Fibroblast of lung (primary cell): Measurements from ENCODE around the gene MYBPH. TPM values are rescaled to one million over a fixed set of nuclear protein-coding genes. Genes with fewer than 3 reads are reported as not detected.

Source experiments
- DNase-seq, 2 donors: peaks; one replicate each; pipeline versions ENCODE4 v3.0.0 to v3.0.0-alpha.2; 2010; ENCODE audit warnings: low read depth in 2 of 2
- H2AFZ ChIP-seq: 2 replicates; pipeline ENCODE4 v1.5.1; 2012; ENCODE audit warnings: low read length, control low read depth, inconsistent platforms
- H3K27ac ChIP-seq: 2 replicates; pipeline ENCODE4 v1.5.1; 2011; ENCODE audit warnings: low read length, control low read depth; ENCODE audit not compliant: insufficient read depth
- H3K27me3 ChIP-seq: 2 replicates; pipeline ENCODE4 v1.5.1; 2011; ENCODE audit warnings: mild to moderate bottlenecking, low read length; ENCODE audit not compliant: control insufficient read depth, insufficient read depth
- H3K36me3 ChIP-seq: 2 replicates; pipeline ENCODE4 v1.5.1; 2011; ENCODE audit warnings: low read length; ENCODE audit not compliant: control insufficient read depth, insufficient read depth
- H3K4me1 ChIP-seq: 2 replicates; pipeline ENCODE4 v1.5.1; 2011; ENCODE audit warnings: low read length; ENCODE audit not compliant: control insufficient read depth, insufficient read depth; ENCODE audit errors: extremely low read depth
- H3K4me2 ChIP-seq: 2 replicates; pipeline ENCODE4 v1.5.1; 2011; ENCODE audit warnings: low read length, control low read depth; ENCODE audit not compliant: insufficient read depth; ENCODE audit errors: extremely low read depth
- H3K4me3 ChIP-seq, 4 experiments: fragments of 200-600 bp in 1 of 4; sonication (generic) in 1 of 4; replicated peaks in 1 of 4; 2 replicates each; pipeline ENCODE4 v1.5.1; 2011 to 2016; ENCODE audit warnings: low read length in 4 of 4, low read depth in 3 of 4, mild to moderate bottlenecking in 3 of 4, control low read depth in 2 of 4, inconsistent platforms in 1 of 4, mixed read lengths in 1 of 4; ENCODE audit not compliant: insufficient read depth in 1 of 4; ENCODE audit errors: control extremely low read depth in 1 of 4
- H3K79me2 ChIP-seq: 2 replicates; pipeline ENCODE4 v1.5.1; 2012; ENCODE audit warnings: mild to moderate bottlenecking, low read length, inconsistent platforms; ENCODE audit not compliant: control insufficient read depth, insufficient read depth
- H3K9ac ChIP-seq: 2 replicates; pipeline ENCODE4 v1.5.1; 2011; ENCODE audit warnings: mild to moderate bottlenecking, low read length, control low read depth; ENCODE audit not compliant: insufficient read depth
- H3K9me3 ChIP-seq: 2 replicates; pipeline ENCODE4 v1.5.1; 2012; ENCODE audit warnings: low read depth, low read length; ENCODE audit not compliant: control insufficient read depth, insufficient read depth
- H4K20me1 ChIP-seq: 2 replicates; pipeline ENCODE4 v1.5.1; 2011; ENCODE audit warnings: low read length; ENCODE audit not compliant: control insufficient read depth, insufficient read depth; ENCODE audit errors: extremely low read depth
- CTCF ChIP-seq, 2 donors: IDR thresholded peaks in 1 of 2; conservative IDR thresholded peaks in 1 of 2; 1 replicate in 1 of 2; 2 replicates in 1 of 2; pipeline ENCODE4 v1.5.1; 2011 to 2012; ENCODE audit warnings: low read length in 2 of 2, control low read depth in 1 of 2, inconsistent platforms in 1 of 2, low read depth in 1 of 2, mild to moderate bottlenecking in 1 of 2
- EZH2 ChIP-seq: IDR thresholded peaks from 2 replicates; pipeline ENCODE4 v1.5.1; 2012; ENCODE audit warnings: low read length, control low read depth, mild to moderate bottlenecking; ENCODE audit errors: missing control alignments
- polyA plus RNA-seq, 2 donors: library from polyadenylated mRNA; depleted of rRNA in 1 of 2; stranded (reverse) in 1 of 2; unstranded in 1 of 2; fragments of >200 nt; gene quantifications; 2 replicates each; pipeline ENCODE4 v1.2.1, GENCODE V29; 2011 to 2012; ENCODE audit warnings: missing spikeins in 1 of 2
- total RNA-seq: library from RNA; depleted of rRNA; stranded (reverse); fragments of >200 nt; gene quantifications from 2 replicates; pipeline ENCODE4 v1.2.1, GENCODE V29; 2014

Gene MYBPH
- total and polyA plus RNA-seq, 2 donors (not counting 1 experiment from before 2014, with no cell fraction given): 0.17 to 5.5 TPM

GRCh38 chr1:203214871-203215270 is 39.2 kb upstream of the MYBPH start:
- no peaks in the 10 kb centered on the region for H3K9me3 ChIP-seq
- no peak overlapping the region for H3K27ac ChIP-seq
- no peaks in the 10 kb centered on the region for H3K79me2 ChIP-seq
- H3K27me3 ChIP-seq: peaks cover 4% of the 10 kb centered on the region
- H2AFZ ChIP-seq: no peak overlapping the region
- no peak overlapping the region for H3K4me3 ChIP-seq
- no peak for DNase-seq
- no peaks in the 10 kb centered on the region for H3K36me3 ChIP-seq
- no peaks in the 10 kb centered on the region for H4K20me1 ChIP-seq
- H3K4me1 ChIP-seq: no peaks in the 10 kb centered on the region
- no peak overlapping the region for H3K4me2 ChIP-seq
- no peak for TF ChIP-seq CTCF (conservative IDR thresholded peaks at IDR 0.05 in 1 of 2, IDR thresholded peaks at IDR 0.05 in 1 of 2; ENCODE audit: low read depth in 1 of 2, low read length in 2 of 2)
- no peak for TF ChIP-seq EZH2
- H3K9ac ChIP-seq: no peak overlapping the region

GRCh38 chr1:203213126-203213525 is 37.5 kb upstream of the MYBPH start:
- no peak for TF ChIP-seq CTCF (conservative IDR thresholded peaks at IDR 0.05 in 1 of 2, IDR thresholded peaks at IDR 0.05 in 1 of 2; ENCODE audit: low read depth in 1 of 2, low read length in 2 of 2)
- TF ChIP-seq EZH2: no peak
- H3K9ac ChIP-seq: no peak overlapping the region
- no peaks in the 10 kb centered on the region for H3K4me1 ChIP-seq
- no peak overlapping the region for H3K4me2 ChIP-seq
- H3K36me3 ChIP-seq: no peaks in the 10 kb centered on the region
- no peak overlapping the region for H3K27ac ChIP-seq
- no peak overlapping the region for H2AFZ ChIP-seq
- no peaks in the 10 kb centered on the region for H4K20me1 ChIP-seq
- H3K79me2 ChIP-seq: no peaks in the 10 kb centered on the region
- DNase-seq: no peak
- no peaks in the 10 kb centered on the region for H3K9me3 ChIP-seq
- peaks cover 4% of the 10 kb centered on the region for H3K27me3 ChIP-seq
- no peak overlapping the region for H3K4me3 ChIP-seq

- H3K27me3 ChIP-seq: no peaks in the 10 kb centered on the region
- H3K27ac ChIP-seq: no peak overlapping the region
- H3K9me3 ChIP-seq: no peaks in the 10 kb centered on the region
- no peak for DNase-seq
- H3K36me3 ChIP-seq: no peaks in the 10 kb centered on the region
- no peaks in the 10 kb centered on the region for H3K79me2 ChIP-seq
- H4K20me1 ChIP-seq: no peaks in the 10 kb centered on the region
- no peak overlapping the region for H3K4me2 ChIP-seq
- no peak for TF ChIP-seq CTCF (conservative IDR thresholded peaks at IDR 0.05 in 1 of 2, IDR thresholded peaks at IDR 0.05 in 1 of 2; ENCODE audit: low read depth in 1 of 2, low read length in 2 of 2)
- TF ChIP-seq EZH2: no peak
- no peak overlapping the region for H3K9ac ChIP-seq
- no peak overlapping the region for H2AFZ ChIP-seq
- H3K4me1 ChIP-seq: no peaks in the 10 kb centered on the region
- no peak overlapping the region for H3K4me3 ChIP-seq
These were observed 36.2 kb upstream of the MYBPH start for GRCh38 chr1:203211812-203212211.
